Testis (tissue), 3 donors: ENCODE results near the gene POU3F1. TPM values are rescaled to one million over a fixed set of nuclear protein-coding genes. Genes with fewer than 3 reads are reported as not detected.

ENCODE experiments used
- DNase-seq: peaks from one replicate; pipeline ENCODE4 v3.0.0-alpha.2; 2019
- H3K27ac ChIP-seq, 2 donors: fragments of 200-600 bp; sonication (generic); one replicate each; pipeline ENCODE4 v1.5.1; 2019
- H3K27me3 ChIP-seq: fragments of 200-600 bp; sonication (generic); one replicate; pipeline ENCODE4 v1.5.1; 2019
- H3K36me3 ChIP-seq: fragments of 200-600 bp; sonication (generic); one replicate; pipeline ENCODE4 v1.5.1; 2017; ENCODE audit warnings: low read depth; ENCODE audit errors: missing control alignments
- H3K4me1 ChIP-seq: fragments of 200-600 bp; sonication (generic); one replicate; pipeline ENCODE4 v1.5.1; 2019
- H3K4me3 ChIP-seq, 2 donors: fragments of 200-600 bp; sonication (generic); one replicate each; pipeline ENCODE4 v1.5.1; 2017 to 2019
- H3K9me3 ChIP-seq: fragments of 200-600 bp; sonication (generic); one replicate; pipeline ENCODE4 v1.5.1; 2017
- POLR2A ChIP-seq: fragments of 450-650 bp; IDR thresholded peaks from one replicate; pipeline ENCODE4 v1.6.1; 2017; ENCODE audit warnings: antibody characterized with exemption, mild to moderate bottlenecking, moderate library complexity
- WGBS, 2 donors: methylation state at CpG; one replicate each; pipeline ENCODE4 v1.1.5; 2018; 5-methylcytosine and 5-hydroxymethylcytosine counted together
- intact Hi-C: fragments of 100-400 bp; cut with DNase I; formaldehyde crosslinking; loops from one replicate; pipeline ENCODE4 v1.15.1; 2023; ENCODE audit warnings: low total_unique reads
- polyA plus RNA-seq: library from polyadenylated mRNA; stranded (reverse); fragments of 350-450 nt; fragmentation: Illumina TruSeq; extraction: RNeasy Lipid Tissue Mini Kit (QIAGEN cat#74804); gene quantifications from one replicate; pipeline ENCODE4 v1.2.3, GENCODE V29; 2014; ENCODE audit warnings: low read depth, low replicate concordance; ENCODE audit not compliant: insufficient read depth
- total RNA-seq, 2 donors: library from RNA; depleted of rRNA; stranded (reverse); fragments of >200 nt; gene quantifications; one replicate each; pipeline ENCODE4 v1.2.3, GENCODE V29; 2016
- TF ChIP-seq, protein P1 (sequence below), 3 experiments: fragments of 450-650 bp in 2 of 3; fragments of 200-600 bp in 1 of 3; sonication (generic) in 1 of 3; IDR thresholded peaks; one replicate each; pipeline ENCODE4 v1.5.1; 2016 to 2019; ENCODE audit warnings: antibody characterized with exemption in 3 of 3, mild to moderate bottlenecking in 2 of 3, moderate library complexity in 1 of 3

POU3F1 gene
- total and polyA plus RNA-seq, 3 donors from 2014 or later, result 1.6 to 6.8 (median 6.0) TPM

DNA sequence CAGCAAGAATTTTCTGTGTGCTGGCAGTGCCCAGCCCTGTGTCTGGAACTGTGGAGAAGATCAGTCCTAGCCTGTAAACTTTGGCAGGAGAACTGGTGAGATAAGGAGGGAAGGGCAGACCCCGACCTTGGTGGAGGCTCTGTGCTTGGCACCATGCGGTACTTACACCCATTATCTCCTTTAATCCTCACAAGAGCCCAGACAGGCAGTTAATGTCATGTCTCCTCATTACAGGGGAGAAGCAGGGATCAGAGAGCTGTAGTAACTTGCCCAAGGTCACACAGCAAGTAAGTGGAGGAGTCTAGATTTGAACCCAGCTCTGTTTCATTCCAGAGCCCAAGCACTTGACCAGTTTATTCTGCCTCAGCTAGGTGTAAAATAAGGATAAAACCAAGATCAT lies 13.9 kb upstream of the POU3F1 start:
- TF ChIP-seq, protein P1, sequence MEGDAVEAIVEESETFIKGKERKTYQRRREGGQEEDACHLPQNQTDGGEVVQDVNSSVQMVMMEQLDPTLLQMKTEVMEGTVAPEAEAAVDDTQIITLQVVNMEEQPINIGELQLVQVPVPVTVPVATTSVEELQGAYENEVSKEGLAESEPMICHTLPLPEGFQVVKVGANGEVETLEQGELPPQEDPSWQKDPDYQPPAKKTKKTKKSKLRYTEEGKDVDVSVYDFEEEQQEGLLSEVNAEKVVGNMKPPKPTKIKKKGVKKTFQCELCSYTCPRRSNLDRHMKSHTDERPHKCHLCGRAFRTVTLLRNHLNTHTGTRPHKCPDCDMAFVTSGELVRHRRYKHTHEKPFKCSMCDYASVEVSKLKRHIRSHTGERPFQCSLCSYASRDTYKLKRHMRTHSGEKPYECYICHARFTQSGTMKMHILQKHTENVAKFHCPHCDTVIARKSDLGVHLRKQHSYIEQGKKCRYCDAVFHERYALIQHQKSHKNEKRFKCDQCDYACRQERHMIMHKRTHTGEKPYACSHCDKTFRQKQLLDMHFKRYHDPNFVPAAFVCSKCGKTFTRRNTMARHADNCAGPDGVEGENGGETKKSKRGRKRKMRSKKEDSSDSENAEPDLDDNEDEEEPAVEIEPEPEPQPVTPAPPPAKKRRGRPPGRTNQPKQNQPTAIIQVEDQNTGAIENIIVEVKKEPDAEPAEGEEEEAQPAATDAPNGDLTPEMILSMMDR (IDR thresholded peaks at IDR 0.05), result no peak
- no peak for TF ChIP-seq POLR2A

DNA sequence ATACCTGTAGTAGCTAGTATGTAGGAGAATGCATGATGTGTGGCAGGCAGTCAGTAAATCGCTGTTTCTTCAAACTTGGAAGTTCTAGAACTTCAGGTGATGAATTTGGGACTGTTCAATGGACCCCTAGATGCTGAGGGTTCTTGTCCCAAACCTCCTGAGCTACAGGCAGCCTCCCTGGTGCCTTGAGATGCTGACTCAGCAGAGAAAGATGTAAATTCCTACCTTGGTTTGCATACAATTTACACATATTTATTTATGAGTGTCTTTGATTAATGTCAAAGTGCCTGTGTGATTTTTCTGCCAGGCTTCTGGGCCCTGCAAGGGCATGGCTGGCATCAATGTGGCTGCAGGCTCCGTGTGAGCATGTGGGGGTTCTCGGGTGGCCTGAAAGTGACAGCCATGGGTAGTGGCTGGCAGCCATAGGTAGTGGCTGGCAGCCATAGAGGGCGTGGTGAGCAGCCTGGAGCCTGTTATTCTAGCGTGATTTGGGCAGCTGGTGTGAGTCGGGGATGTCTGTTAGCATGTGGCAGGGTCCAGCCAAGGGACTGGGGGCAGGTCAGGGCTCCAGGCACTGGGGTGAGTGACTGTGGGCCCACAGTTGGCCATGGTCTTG lies 13.2 kb upstream of the POU3F1 start:
- TF ChIP-seq, protein P1 (IDR thresholded peaks at IDR 0.05), result no peak
- no peak for TF ChIP-seq POLR2A
- H3K4me1 ChIP-seq, result no peaks in the 10 kb centered on the region
- 81 to 88% methylated on average over 5 to 6 of the region's 6 CpGs for WGBS, 2 donors
- H3K27me3 ChIP-seq, result no peaks in the 10 kb centered on the region
- H3K4me3 ChIP-seq, result no peak overlapping the region
- intact Hi-C loops, result no loop called here
- DNase-seq, result no peak
- no peaks in the 10 kb centered on the region for H3K9me3 ChIP-seq
- no peak overlapping the region for H3K27ac ChIP-seq
- no peaks in the 10 kb centered on the region for H3K36me3 ChIP-seq

More for the DNA sequence above, 13.9 kb upstream of the POU3F1 start:
- H3K4me1 ChIP-seq, result no peaks in the 10 kb centered on the region
- H3K27ac ChIP-seq, result no peak overlapping the region
- intact Hi-C loops, result no loop called here
- DNase-seq, result no peak
- H3K4me3 ChIP-seq, result no peak overlapping the region
- 45 to 60% methylated on average over 2 of the region's 2 CpGs for WGBS, 2 donors
- H3K9me3 ChIP-seq, result no peaks in the 10 kb centered on the region
- H3K27me3 ChIP-seq, result no peaks in the 10 kb centered on the region
- H3K36me3 ChIP-seq, result no peaks in the 10 kb centered on the region

DNA sequence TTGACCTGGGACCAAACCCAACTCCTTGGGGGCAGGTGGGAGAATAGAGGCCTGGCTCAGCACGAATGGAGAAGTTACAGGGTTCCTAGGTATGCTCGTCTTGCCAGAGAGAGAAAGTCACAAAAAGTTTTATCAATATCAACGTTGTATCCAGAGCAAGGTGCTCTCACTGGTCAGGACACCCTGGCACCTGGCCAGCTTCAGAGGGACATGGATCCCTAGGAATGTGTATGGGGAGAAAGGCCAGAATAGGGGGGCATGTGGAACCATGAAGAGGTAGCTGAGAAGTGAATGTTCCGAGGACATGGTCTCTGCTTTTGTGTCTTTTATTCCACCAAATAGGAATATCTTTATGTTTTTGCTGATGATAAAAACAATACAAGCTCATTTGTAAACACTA lies 9.4 kb upstream of the POU3F1 start:
- no peaks in the 10 kb centered on the region for H3K36me3 ChIP-seq
- no peak overlapping the region for H3K27ac ChIP-seq
- no peak overlapping the region for H3K4me3 ChIP-seq
- 74 to 76% methylated on average over 4 of the region's 4 CpGs for WGBS, 2 donors
- H3K4me1 ChIP-seq, result no peaks in the 10 kb centered on the region
- no peaks in the 10 kb centered on the region for H3K27me3 ChIP-seq
- no peak for DNase-seq
- TF ChIP-seq, protein P1 (IDR thresholded peaks at IDR 0.05), result no peak
- no peak for TF ChIP-seq POLR2A
- intact Hi-C loops, result no loop called here
- no peaks in the 10 kb centered on the region for H3K9me3 ChIP-seq

DNA sequence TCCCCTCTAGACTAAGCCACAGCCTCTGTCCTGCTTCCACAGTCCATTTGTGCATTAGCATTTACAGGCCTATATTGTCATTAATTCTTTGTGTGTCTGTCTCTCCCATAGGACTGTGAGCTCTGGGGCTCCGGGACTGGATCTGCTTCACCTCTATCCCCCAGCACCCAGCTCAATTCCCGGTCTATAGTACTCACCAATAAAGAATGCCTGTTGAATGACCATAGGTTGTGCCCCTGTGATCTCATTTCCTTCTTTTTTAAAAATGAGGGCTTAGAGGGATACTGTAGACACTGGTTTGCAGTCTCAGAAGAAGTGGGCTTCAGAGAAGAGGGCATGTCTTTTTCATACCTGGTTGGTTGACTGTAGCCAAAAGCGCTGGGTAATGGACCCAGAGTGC lies 8.8 kb upstream of the POU3F1 start:
- Histone ChIP-seq H3K4me1 (no peaks in the 10 kb centered on the region), H3K36me3 (no peaks in the 10 kb centered on the region), H3K9me3 (no peaks in the 10 kb centered on the region), H3K27ac (no peak overlapping the region), H3K4me3 (no peak overlapping the region), H3K27me3 (no peaks in the 10 kb centered on the region)
- intact Hi-C loops, result no loop called here
- TF ChIP-seq POLR2A, result no peak
- TF ChIP-seq, protein P1 (IDR thresholded peaks at IDR 0.05), result no peak
- WGBS, 2 donors, result 93 to 95% methylated on average over 3 of the region's 3 CpGs
- DNase-seq, result no peak

DNA sequence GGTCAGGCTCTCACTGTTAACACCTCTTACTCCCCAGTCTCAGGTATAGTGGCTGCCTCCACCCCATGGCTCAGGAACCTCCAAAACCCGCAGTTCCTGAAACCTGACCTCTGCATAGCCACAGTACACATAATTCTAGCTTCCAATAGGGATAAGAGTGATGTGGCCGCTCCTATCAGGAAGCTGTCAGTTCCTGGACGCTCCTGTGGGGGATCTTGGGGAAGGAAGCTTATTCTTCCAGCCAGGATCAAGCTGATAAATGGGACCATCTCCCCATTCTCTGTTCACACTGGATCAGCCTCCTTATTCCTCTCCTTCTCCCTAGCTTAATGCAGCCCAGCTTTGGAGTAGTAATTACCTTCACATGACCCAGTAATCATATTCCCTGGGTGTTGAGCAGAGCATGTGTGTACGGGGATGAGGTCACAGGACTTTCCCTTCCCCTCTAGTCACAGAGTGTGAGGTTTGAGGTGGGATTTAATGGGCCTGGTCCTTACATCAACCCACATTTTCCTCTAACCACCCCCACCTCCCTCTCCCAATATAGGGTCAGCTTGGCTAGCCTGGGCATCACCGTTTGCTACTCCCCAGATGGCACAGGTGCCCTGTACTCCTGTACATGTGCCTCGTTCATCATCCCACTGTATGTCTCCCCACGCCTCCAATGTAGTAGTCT lies 7.0 kb upstream of the POU3F1 start:
- no peak overlapping the region for H3K27ac ChIP-seq
- H3K9me3 ChIP-seq, result no peaks in the 10 kb centered on the region
- no peaks in the 10 kb centered on the region for H3K27me3 ChIP-seq
- 82 to 84% methylated on average over 7 of the region's 7 CpGs for WGBS, 2 donors
- intact Hi-C loops, result no loop called here
- H3K36me3 ChIP-seq, result no peaks in the 10 kb centered on the region
- no peak for DNase-seq
- no peaks in the 10 kb centered on the region for H3K4me1 ChIP-seq
- no peak for TF ChIP-seq POLR2A
- TF ChIP-seq, protein P1 (IDR thresholded peaks at IDR 0.05), result no peak
- no peak overlapping the region for H3K4me3 ChIP-seq
